H1 (cell line): ENCODE measurements around the gene HHAT. TPM values are rescaled to one million over a fixed set of nuclear protein-coding genes. Genes with fewer than 3 reads are reported as not detected.

Source experiments
- FOSL1 ChIP-seq: IDR thresholded peaks from 2 replicates; pipeline ENCODE4 v1.6.1; 2011; ENCODE audit warnings: mild to moderate bottlenecking, low read depth, low read length, moderate library complexity; ENCODE audit not compliant: insufficient read depth
- polyA plus RNA-seq, 7 experiments: library from polyadenylated mRNA; depleted of rRNA in 3 of 7; stranded (reverse) in 5 of 7; unstranded in 2 of 7; fragments of >200 nt in 5 of 7; fragments of 200-250 nt in 2 of 7; gene quantifications; 1 replicate in 5 of 7; 2 replicates in 1 of 7; 4 replicates in 1 of 7; pipeline versions ENCODE4 v1.2.1 to v1.2.3, GENCODE V29; 2011 to 2013; ENCODE audit warnings: missing spikeins in 2 of 7, mixed read lengths in 2 of 7
- total RNA-seq: library from RNA; stranded (reverse); fragmentation: NEBNext Ultra II Directional; extraction: Animal tissue kit (Norgen Biotek cat#: 25700); gene quantifications from 2 replicates; pipeline ENCODE4 v1.2.1, GENCODE V29; 2021

The HHAT gene
- total and polyA plus RNA-seq, 2 of the 8 experiments (the other 6 are each of a cell fraction or from before 2014, with no cell fraction given), result 0.15 to 0.51 TPM

DNA sequence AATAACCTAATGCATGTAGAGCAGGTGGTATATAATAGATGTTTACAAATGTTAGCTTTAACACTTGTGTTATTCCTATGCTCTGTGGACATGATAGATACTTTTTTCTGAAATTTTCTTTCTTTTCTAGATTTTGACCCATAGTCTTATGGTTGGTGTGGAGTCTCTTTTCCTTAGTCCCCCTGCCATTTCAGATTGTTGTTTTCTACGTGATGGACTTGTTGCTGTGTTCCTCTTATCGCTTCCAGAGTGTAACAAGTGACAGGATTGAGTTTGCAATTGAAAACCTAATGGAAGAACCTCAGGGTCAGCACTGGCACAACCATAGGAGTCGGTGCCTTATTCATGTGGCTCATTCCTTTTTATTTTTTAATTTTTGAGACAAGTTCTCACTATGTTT lies 136.4 kb downstream of the HHAT start (continued):
- TF ChIP-seq FOSL1, result no peak
- TF ChIP-seq, all 59 proteins: peak for 0
